SK-N-SH (cell line): ENCODE measurements around the gene PDXDC1. TPM values are rescaled to one million over a fixed set of nuclear protein-coding genes. Genes with fewer than 3 reads are reported as not detected.

Experiments
- CTCF ChIA-PET: fragments of 300-600, 350-600 bp; formaldehyde crosslinking; extraction: SDS; loops from one replicate; lab custom pipeline; 2021; lab: Yijun Ruan, JAX
- POLR2A ChIA-PET: fragments of 350-600 bp; sonication (Branson Sonifier 250); formaldehyde crosslinking; extraction: SDS; loops from one replicate; lab custom pipeline; 2020; ENCODE audit warnings: antibody characterized with exemption, inconsistent platforms; lab: Yijun Ruan, JAX
- DNase-seq: peaks from one replicate; pipeline ENCODE4 v3.0.0; 2012
- H2AFZ ChIP-seq: fragments of 200-600 bp; sonication (generic); 2 replicates; pipeline ENCODE4 v1.8.1; 2016; ENCODE audit warnings: antibody characterized with exemption, mild to moderate bottlenecking, low read depth
- H3F3A ChIP-seq: fragments of 200-600 bp; sonication (generic); replicated peaks from 2 replicates; pipeline ENCODE3; 2016; ENCODE audit warnings: antibody characterized with exemption, mild to moderate bottlenecking; ENCODE audit not compliant: insufficient read depth
- H3K27ac ChIP-seq, 2 experiments: fragments of 200-500 bp in 1 of 2; fragments of 200-600 bp in 1 of 2; sonication (Bioruptor generic) in 1 of 2; sonication (generic), shearing (Covaris generic) in 1 of 2; 2 replicates each; pipeline versions ENCODE4 v1.5.1 to v1.6.1; 2014 to 2016; ENCODE audit warnings: low read depth in 2 of 2, inconsistent platforms in 1 of 2, low read length in 1 of 2, mild to moderate bottlenecking in 1 of 2, mixed read lengths in 1 of 2
- H3K27me3 ChIP-seq: fragments of 200-600 bp; sonication (generic), shearing (Covaris generic); 2 replicates; pipeline ENCODE4 v1.6.1; 2016; ENCODE audit warnings: mixed run types; ENCODE audit not compliant: insufficient read depth
- H3K36me3 ChIP-seq, 2 experiments: fragments of 200-500 bp in 1 of 2; fragments of 200-600 bp in 1 of 2; sonication (Bioruptor generic) in 1 of 2; sonication (generic) in 1 of 2; replicated peaks in 1 of 2; 2 replicates each; pipeline versions ENCODE3 to v1.5.1; 2014 to 2016; ENCODE audit warnings: low read length in 1 of 2, mild to moderate bottlenecking in 1 of 2; ENCODE audit not compliant: insufficient read depth in 2 of 2, control insufficient read depth in 1 of 2
- H3K4me1 ChIP-seq, 2 experiments: fragments of 200-500 bp in 1 of 2; fragments of 200-600 bp in 1 of 2; sonication (Bioruptor generic) in 1 of 2; sonication (generic), shearing (Covaris generic) in 1 of 2; 2 replicates each; pipeline versions ENCODE4 v1.5.1 to v1.6.1; 2014 to 2016; ENCODE audit warnings: low read depth in 1 of 2, low read length in 1 of 2, mixed run types in 1 of 2; ENCODE audit not compliant: insufficient read depth in 2 of 2, control insufficient read depth in 1 of 2
- H3K4me2 ChIP-seq: fragments of 200-600 bp; sonication (generic), shearing (Covaris generic); 2 replicates; pipeline ENCODE4 v1.6.1; 2017; ENCODE audit warnings: mixed run types
- H3K4me3 ChIP-seq, 2 experiments: fragments of 200-500 bp in 1 of 2; fragments of 200-600 bp in 1 of 2; sonication (Bioruptor generic) in 1 of 2; sonication (generic), shearing (Covaris generic) in 1 of 2; 2 replicates each; pipeline versions ENCODE4 v1.5.1 to v1.8.1; 2014 to 2016; ENCODE audit warnings: low read depth in 2 of 2, inconsistent platforms in 1 of 2, low read length in 1 of 2, mild to moderate bottlenecking in 1 of 2, mixed read lengths in 1 of 2, moderate library complexity in 1 of 2
- H3K79me2 ChIP-seq: fragments of 200-600 bp; sonication (generic); 2 replicates; pipeline ENCODE4 v1.8.1; 2017; ENCODE audit warnings: mild to moderate bottlenecking; ENCODE audit not compliant: insufficient read depth
- H3K9ac ChIP-seq: fragments of 200-600 bp; sonication (generic); 2 replicates; pipeline ENCODE4 v1.6.1; 2017; ENCODE audit warnings: mixed run types
- H3K9me2 ChIP-seq: fragments of 200-600 bp; sonication (generic); 2 replicates; pipeline ENCODE4 v1.6.1; 2017; ENCODE audit warnings: mixed run types
- H3K9me3 ChIP-seq: fragments of 200-600 bp; sonication (generic); 2 replicates; pipeline ENCODE4 v1.6.1; 2017; ENCODE audit warnings: mixed run types, mild to moderate bottlenecking, moderate library complexity
- H4K20me1 ChIP-seq: fragments of 200-600 bp; sonication (generic); 2 replicates; pipeline ENCODE4 v1.6.1; 2017; ENCODE audit warnings: mild to moderate bottlenecking, mixed run types; ENCODE audit not compliant: insufficient read depth
- CHD2 ChIP-seq: fragments of 150-350 bp; IDR thresholded peaks from 2 replicates; pipeline ENCODE4 v1.6.1; 2018; ENCODE audit warnings: low read length; ENCODE audit not compliant: partially characterized antibody
- ELF1 ChIP-seq: IDR thresholded peaks from 2 replicates; pipeline ENCODE4 v1.4.0; 2012
- EP300 ChIP-seq, 2 experiments: IDR thresholded peaks; 2 replicates each; pipeline versions ENCODE4 v1.4.0 to v1.6.1; 2012; ENCODE audit warnings: borderline replicate concordance in 1 of 2, low read depth in 1 of 2, low read length in 1 of 2
- EZH2phosphoT487 ChIP-seq: fragments of 200-600 bp; sonication (generic); IDR thresholded peaks from 2 replicates; pipeline ENCODE4 v1.6.1; 2017; ENCODE audit warnings: low read depth, mixed run types, mild to moderate bottlenecking, antibody characterized with exemption, moderate library complexity, borderline replicate concordance
- FOSL2 ChIP-seq: IDR thresholded peaks from 2 replicates; pipeline ENCODE4 v1.4.0; 2012; ENCODE audit warnings: low read depth, mild to moderate bottlenecking, moderate library complexity, borderline replicate concordance
- FOXM1 ChIP-seq: IDR thresholded peaks from 2 replicates; pipeline ENCODE4 v1.4.0; 2012; ENCODE audit warnings: low read depth, mild to moderate bottlenecking
- GATA2 ChIP-seq: sonication (generic); formaldehyde crosslinking; IDR thresholded peaks from 2 replicates; pipeline ENCODE4 v1.5.0; 2020; ENCODE audit warnings: mild to moderate bottlenecking, missing genetic modification reagents
- JUND ChIP-seq: IDR thresholded peaks from 2 replicates; pipeline ENCODE4 v1.4.0; 2012
- MXI1 ChIP-seq: IDR thresholded peaks from 2 replicates; pipeline ENCODE4 v1.6.1; 2012; ENCODE audit warnings: mild to moderate bottlenecking, low read depth, low read length, improper control_type of control experiment
- RAD21 ChIP-seq: IDR thresholded peaks from 2 replicates; pipeline ENCODE4 v1.6.1; 2012; ENCODE audit warnings: mild to moderate bottlenecking, low read length
- RFX5 ChIP-seq: IDR thresholded peaks from 2 replicates; pipeline ENCODE4 v1.6.1; 2012; ENCODE audit warnings: mild to moderate bottlenecking, improper control_type of control experiment, low read length
- SMC3 ChIP-seq: IDR thresholded peaks from 2 replicates; pipeline ENCODE4 v1.6.1; 2012; ENCODE audit warnings: low read depth, low read length, improper control_type of control experiment
- TEAD4 ChIP-seq: IDR thresholded peaks from 2 replicates; pipeline ENCODE4 v1.4.0; 2012; ENCODE audit warnings: mild to moderate bottlenecking, borderline replicate concordance; ENCODE audit not compliant: insufficient read depth
- WGBS: methylation state at CpG from one replicate; pipeline ENCODE4 v1.1.6; 2017; ENCODE audit warnings: low lambda C conversion rate; 5-methylcytosine and 5-hydroxymethylcytosine counted together
- polyA plus RNA-seq, 3 experiments: library from polyadenylated mRNA; depleted of rRNA; stranded (reverse); fragments of >200 nt; gene quantifications; 2 replicates each; pipeline ENCODE4 v1.2.3, GENCODE V29; 2012
- TF ChIP-seq, protein P1 (sequence below): IDR thresholded peaks from 2 replicates; pipeline ENCODE4 v1.6.1; 2012; ENCODE audit warnings: mild to moderate bottlenecking, low read depth, low read length, moderate library complexity

The PDXDC1 gene
- polyA plus RNA-seq, 1 of the 3 experiments (the other 2 are of a cell fraction): 37.4 TPM

DNA sequence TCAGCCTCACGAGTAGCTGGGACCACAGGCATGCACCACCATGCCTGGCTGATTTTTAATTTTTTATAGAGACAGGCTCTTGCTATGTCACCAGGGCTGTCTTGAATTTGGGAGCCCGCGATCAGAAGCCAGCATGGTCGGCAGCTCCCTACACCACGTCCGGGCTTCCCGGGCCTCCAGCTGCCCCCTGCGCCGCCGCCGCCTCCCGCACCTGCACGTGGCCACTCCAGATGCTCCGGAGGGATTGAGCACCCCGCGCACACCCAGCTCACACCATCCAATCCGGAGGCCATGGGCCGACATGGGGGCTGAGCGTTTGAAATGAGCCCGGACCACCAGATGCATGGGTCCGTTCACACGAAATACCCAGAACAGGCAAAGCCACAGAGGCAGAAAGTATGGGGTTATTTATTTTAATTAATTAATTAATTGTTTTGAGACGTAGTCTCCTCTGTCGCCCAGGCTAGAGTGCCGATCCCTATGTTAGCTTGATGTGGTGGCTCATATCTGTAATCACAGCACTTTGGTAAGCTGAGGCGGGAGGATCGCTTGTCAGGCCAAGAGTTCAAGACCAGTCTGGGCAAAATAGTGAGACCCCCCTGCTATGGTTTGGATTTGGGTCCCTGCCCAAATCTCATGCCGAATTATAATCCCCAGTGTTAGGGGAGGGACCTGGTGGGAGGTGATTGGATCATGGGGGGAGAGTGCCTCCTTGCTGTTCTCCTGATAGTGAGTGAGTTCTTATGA, 17.1 kb upstream of the PDXDC1 start:
- no peaks in the 10 kb centered on the region for H3K9me3 ChIP-seq
- H3K9ac ChIP-seq: no peak overlapping the region
- no peaks in the 10 kb centered on the region for H3K79me2 ChIP-seq
- no peak overlapping the region for H2AFZ ChIP-seq
- H3K4me1 ChIP-seq: no peaks in the 10 kb centered on the region
- no peak overlapping the region for H3K4me3 ChIP-seq
- no peak overlapping the region for H3K4me2 ChIP-seq
- H4K20me1 ChIP-seq: no peaks in the 10 kb centered on the region
- H3F3A ChIP-seq: no peaks in the 10 kb centered on the region
- H3K27ac ChIP-seq: no peak overlapping the region
- no peak for DNase-seq
- ChIA-PET CTCF (interaction anchor here (1.2 kb wide), 1 partner anchor 39 kb away, joined by 3 read pairs; no protein-coding TSS in a partner anchor), POLR2A (no interaction called here)
- 94% methylated on average over 28 of the region's 28 CpGs for WGBS
- H3K27me3 ChIP-seq: no peaks in the 10 kb centered on the region
- H3K9me2 ChIP-seq: no peaks in the 10 kb centered on the region
- TF ChIP-seq SMC3 (no peak), RFX5 (no peak), FOXM1 (no peak), ELF1 (no peak), CHD2 (no peak), EP300 (IDR thresholded peaks at IDR 0.05; ENCODE audit: borderline replicate concordance in 1 of 2, low read depth in 1 of 2, low read length in 1 of 2) (no peak), JUND (no peak)
- no peaks in the 10 kb centered on the region for H3K36me3 ChIP-seq

DNA sequence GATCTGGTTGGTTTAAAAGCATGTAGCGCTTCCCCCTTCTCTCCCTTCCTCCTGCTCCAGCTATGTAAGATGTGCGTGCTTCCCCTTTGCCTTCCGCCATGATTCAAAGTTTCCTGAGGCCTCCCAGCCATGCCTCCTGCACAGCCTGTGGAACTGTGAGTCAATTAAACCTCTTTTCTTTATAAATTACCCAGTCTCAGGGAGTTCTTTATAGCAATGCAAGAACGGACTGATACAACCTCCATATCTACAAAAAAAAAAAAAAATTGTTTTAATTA, 16.6 kb upstream of the PDXDC1 start:
- POLR2A ChIA-PET: no interaction called here
- no peaks in the 10 kb centered on the region for H3K4me1 ChIP-seq
- H3K4me2 ChIP-seq: no peak overlapping the region
- no peaks in the 10 kb centered on the region for H3K9me2 ChIP-seq
- no peaks in the 10 kb centered on the region for H3F3A ChIP-seq
- no peak overlapping the region for H2AFZ ChIP-seq
- H3K9ac ChIP-seq: no peak overlapping the region
- no peak overlapping the region for H3K27ac ChIP-seq
- no peak for DNase-seq
- no peak for TF ChIP-seq JUND
- TF ChIP-seq EZH2phosphoT487: no peak
- no peak for TF ChIP-seq RAD21
- TF ChIP-seq FOXM1: no peak
- no peak for TF ChIP-seq GATA2
- TF ChIP-seq TEAD4: no peak
- no peak for TF ChIP-seq CHD2
- no peak for TF ChIP-seq RFX5
- TF ChIP-seq, protein P1, sequence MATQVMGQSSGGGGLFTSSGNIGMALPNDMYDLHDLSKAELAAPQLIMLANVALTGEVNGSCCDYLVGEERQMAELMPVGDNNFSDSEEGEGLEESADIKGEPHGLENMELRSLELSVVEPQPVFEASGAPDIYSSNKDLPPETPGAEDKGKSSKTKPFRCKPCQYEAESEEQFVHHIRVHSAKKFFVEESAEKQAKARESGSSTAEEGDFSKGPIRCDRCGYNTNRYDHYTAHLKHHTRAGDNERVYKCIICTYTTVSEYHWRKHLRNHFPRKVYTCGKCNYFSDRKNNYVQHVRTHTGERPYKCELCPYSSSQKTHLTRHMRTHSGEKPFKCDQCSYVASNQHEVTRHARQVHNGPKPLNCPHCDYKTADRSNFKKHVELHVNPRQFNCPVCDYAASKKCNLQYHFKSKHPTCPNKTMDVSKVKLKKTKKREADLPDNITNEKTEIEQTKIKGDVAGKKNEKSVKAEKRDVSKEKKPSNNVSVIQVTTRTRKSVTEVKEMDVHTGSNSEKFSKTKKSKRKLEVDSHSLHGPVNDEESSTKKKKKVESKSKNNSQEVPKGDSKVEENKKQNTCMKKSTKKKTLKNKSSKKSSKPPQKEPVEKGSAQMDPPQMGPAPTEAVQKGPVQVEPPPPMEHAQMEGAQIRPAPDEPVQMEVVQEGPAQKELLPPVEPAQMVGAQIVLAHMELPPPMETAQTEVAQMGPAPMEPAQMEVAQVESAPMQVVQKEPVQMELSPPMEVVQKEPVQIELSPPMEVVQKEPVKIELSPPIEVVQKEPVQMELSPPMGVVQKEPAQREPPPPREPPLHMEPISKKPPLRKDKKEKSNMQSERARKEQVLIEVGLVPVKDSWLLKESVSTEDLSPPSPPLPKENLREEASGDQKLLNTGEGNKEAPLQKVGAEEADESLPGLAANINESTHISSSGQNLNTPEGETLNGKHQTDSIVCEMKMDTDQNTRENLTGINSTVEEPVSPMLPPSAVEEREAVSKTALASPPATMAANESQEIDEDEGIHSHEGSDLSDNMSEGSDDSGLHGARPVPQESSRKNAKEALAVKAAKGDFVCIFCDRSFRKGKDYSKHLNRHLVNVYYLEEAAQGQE: no peak
- TF ChIP-seq MXI1: no peak
- TF ChIP-seq FOSL2: no peak
- H3K36me3 ChIP-seq: no peaks in the 10 kb centered on the region
- 90% methylated on average over 4 of the region's 4 CpGs for WGBS
- no peak overlapping the region for H3K4me3 ChIP-seq
- no peaks in the 10 kb centered on the region for H4K20me1 ChIP-seq
- peaks cover under 1% of the 10 kb centered on the region; the same call in 1 of the 2 replicates for H3K9me3 ChIP-seq
- CTCF ChIA-PET: interaction anchor here (1.2 kb wide), 1 partner anchor 38 kb away, joined by 3 read pairs; no protein-coding TSS in a partner anchor
- no peaks in the 10 kb centered on the region for H3K79me2 ChIP-seq
- no peaks in the 10 kb centered on the region for H3K27me3 ChIP-seq
